ENCODE results near the gene SMARCE1.
A peak's percentile ranks its signal among the peaks of the same experiment; 100 is the strongest.

DNA sequence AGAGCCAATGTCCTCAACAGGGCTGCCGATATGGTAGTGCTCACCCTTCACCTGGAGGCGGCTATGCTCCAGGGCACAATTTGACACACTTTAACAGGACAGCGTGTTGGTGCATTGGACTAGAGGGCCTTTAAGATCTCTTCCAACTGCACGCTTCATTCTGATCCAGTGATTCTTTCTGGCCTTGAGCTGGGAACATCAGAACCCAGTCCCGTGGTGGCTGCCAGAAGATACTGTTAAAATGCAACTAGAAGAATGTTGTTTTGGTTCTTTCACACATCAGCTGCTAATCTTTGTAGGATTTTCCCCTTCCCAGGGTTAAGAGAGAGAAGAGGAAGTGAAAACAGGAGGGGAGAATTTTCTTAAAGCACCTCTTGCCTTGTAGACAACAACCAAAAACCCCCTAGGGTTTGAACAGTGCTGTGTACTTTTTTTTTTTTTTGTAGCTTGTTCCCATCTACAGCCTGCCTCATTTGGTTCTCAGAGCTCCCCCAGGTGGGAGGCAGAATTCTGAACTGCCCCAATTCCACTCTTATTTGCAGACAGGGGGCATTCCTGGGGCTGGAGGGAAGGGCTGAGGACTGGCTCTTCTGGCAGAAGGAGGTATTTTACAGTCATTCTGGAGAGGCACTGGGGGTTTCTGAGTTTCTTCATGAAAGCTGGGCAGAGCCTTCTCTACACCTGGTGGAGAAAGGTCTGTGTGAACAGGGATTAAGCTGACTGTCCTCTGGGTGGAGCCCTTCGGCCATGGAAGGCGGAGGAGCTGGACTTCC, 32.4 kb downstream of the SMARCE1 start:
- TF ChIP-seq, protein P1, sequence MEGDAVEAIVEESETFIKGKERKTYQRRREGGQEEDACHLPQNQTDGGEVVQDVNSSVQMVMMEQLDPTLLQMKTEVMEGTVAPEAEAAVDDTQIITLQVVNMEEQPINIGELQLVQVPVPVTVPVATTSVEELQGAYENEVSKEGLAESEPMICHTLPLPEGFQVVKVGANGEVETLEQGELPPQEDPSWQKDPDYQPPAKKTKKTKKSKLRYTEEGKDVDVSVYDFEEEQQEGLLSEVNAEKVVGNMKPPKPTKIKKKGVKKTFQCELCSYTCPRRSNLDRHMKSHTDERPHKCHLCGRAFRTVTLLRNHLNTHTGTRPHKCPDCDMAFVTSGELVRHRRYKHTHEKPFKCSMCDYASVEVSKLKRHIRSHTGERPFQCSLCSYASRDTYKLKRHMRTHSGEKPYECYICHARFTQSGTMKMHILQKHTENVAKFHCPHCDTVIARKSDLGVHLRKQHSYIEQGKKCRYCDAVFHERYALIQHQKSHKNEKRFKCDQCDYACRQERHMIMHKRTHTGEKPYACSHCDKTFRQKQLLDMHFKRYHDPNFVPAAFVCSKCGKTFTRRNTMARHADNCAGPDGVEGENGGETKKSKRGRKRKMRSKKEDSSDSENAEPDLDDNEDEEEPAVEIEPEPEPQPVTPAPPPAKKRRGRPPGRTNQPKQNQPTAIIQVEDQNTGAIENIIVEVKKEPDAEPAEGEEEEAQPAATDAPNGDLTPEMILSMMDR (IDR thresholded peaks at IDR 0.05; ENCODE audit: insufficient read depth, low read length, poor library complexity, severe bottlenecking) = peak; percentile 36
- TF ChIP-seq EZH2phosphoT487 (conservative IDR thresholded peaks at IDR 0.05; ENCODE audit: low read length) = no peak
